C4-2B (cell line): ENCODE measurements around the gene OPRD1.
"Not testable (repeated sequence)": the region's sequence is repeated elsewhere in the genome, so short reads cannot be mapped to it uniquely, and the experiment has no call there.

Experiments
- H3K27ac ChIP-seq: fragments of 450-650 bp; 2 replicates; pipeline ENCODE4 v1.5.1; 2017
- ZFX ChIP-seq: fragments of 450-650 bp; IDR thresholded peaks from 2 replicates; pipeline ENCODE4 v1.6.1; 2017
- TF ChIP-seq, protein P1 (sequence below): fragments of 450-650 bp; conservative IDR thresholded peaks from 2 replicates; pipeline ENCODE4 v1.5.1; 2017; ENCODE audit warnings: mild to moderate bottlenecking

Gene OPRD1

DNA sequence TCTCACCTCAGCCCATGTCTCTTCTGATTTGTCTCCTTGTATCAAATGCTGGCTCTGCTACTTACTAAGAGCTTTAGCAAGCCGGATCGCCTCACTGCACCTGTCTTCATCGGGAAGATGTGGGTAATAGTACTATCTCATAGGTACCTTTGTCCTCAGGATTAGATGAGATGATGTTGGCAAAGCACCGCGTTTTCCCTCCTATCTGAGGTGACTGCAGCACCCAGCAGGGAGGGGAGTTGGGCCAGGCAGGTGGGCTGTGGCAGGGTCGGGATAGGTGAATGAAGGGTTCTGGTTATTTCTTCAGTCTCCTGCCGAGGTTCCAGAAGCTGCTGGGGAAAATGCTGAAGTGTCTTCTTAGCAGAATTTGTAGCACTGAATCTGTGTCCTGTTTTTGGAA lies 5.2 kb downstream of the OPRD1 start:
- no peak for TF ChIP-seq ZFX
- TF ChIP-seq, protein P1, sequence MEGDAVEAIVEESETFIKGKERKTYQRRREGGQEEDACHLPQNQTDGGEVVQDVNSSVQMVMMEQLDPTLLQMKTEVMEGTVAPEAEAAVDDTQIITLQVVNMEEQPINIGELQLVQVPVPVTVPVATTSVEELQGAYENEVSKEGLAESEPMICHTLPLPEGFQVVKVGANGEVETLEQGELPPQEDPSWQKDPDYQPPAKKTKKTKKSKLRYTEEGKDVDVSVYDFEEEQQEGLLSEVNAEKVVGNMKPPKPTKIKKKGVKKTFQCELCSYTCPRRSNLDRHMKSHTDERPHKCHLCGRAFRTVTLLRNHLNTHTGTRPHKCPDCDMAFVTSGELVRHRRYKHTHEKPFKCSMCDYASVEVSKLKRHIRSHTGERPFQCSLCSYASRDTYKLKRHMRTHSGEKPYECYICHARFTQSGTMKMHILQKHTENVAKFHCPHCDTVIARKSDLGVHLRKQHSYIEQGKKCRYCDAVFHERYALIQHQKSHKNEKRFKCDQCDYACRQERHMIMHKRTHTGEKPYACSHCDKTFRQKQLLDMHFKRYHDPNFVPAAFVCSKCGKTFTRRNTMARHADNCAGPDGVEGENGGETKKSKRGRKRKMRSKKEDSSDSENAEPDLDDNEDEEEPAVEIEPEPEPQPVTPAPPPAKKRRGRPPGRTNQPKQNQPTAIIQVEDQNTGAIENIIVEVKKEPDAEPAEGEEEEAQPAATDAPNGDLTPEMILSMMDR: no peak
- H3K27ac ChIP-seq: no peak overlapping the region

DNA sequence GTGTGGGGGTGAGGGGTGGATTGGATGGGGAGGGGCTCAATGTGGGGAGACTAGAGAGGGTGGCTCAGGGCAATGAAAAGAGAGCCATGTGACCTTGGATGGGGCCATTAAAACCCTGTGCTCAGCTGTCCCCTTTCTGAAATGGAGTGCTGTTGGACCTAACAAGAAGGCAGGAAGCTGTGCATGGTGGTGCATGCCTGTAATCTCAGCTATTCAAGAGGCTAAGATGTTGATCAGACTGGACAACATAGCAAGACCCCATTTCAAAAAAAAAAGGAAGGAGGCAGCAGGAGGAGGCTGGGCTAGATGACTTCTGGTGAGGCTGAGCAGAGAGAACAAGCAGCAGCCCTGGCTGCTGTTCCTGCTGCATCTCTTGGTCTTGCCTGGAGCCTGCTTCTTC lies 7.0 kb downstream of the OPRD1 start:
- TF ChIP-seq ZFX: no peak
- TF ChIP-seq, protein P1: no peak
- H3K27ac ChIP-seq: no peak overlapping the region

DNA sequence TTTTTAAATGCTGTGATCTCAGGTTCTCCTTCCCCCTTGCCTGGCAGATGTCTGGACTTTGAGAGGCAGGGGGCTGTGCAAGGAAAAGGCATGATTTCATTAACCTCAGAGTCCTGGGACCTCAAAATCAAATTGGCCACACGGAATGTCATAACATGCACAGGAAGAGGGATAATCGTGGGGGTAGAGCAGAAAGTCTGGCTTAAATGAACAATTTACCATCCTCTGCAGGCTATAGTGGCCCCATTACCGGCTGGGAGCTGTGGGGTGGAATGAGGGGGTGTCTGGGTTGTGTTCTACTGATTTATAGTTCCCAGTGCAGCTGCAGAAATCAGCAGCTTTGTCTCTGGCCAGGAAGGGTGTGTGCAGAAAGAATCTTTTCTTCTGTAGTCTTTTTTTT lies 10.8 kb downstream of the OPRD1 start:
- no peak overlapping the region for H3K27ac ChIP-seq

DNA sequence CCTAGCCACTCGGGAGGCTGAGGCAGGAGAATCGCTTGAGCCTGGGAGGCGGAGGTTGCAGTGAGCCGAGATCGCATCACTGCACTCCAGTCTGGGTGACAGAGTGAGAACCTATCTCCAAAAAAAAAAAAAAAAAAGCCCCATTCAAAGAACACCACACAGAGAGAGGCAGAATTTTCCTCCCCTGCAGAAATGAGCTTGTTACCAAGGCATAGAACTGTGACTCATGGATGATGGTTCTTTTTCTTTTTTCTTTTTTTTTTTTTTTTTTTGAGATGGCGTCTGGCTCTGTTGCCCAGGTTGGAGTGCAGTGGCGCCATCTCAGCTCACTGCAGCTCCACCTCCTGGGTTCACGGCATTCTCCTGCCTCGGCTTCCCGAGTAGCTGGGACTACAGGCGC lies 12.1 kb downstream of the OPRD1 start:
- not testable (repeated sequence) for H3K27ac ChIP-seq

More for the DNA sequence above, 10.8 kb downstream of the OPRD1 start:
- no peak for TF ChIP-seq ZFX
- TF ChIP-seq, protein P1: no peak

DNA sequence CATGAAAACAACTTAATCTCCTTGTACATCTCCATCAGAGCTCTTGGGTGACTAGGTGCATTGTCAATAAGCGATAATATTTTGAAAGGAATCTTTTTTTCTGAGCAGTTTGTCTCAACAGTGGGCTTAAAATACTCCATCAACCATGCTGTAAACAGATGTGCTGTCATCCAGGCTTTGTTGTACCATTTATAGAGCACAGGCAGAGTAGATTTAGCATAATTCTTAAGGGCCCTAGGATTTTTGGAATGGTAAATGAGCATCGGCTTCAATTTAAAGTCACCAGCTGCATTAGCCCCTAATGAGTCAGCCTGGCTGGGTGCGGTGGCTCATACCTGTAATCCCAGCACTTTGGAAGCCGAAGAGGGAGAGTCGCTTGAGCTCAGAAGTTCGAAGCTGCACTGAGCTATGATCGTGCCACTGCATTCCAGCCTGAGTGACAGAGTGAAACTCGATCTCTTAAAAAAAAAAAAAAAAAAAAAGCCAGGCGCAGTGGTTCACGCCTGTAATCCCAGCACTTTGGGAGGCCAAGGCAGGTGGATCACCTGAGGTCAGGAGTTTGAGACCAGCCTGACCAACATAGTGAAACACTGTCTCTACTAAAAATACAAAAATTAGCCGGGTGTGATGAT lies 16.4 kb downstream of the OPRD1 start:
- H3K27ac ChIP-seq: not testable (repeated sequence)

DNA sequence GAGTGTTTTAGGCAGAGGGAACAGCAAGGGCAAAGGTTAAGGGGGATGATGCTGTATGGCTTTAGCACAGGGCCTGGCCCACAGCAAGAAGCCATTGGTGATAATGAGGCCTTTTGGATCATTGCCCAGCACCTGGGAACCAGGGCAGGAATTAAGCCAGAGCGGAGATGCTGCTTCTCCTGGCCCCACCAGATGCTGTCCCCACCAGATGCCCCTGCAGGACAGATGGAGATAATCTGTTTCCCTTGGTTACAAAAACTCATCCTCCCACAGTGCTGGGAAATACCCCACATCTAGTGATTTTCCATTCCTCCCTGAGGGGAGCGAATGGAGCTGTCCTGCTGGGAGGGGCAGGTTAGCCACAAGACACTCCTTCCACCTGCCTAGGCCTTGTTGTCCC lies 18.8 kb downstream of the OPRD1 start:
- H3K27ac ChIP-seq: no peak overlapping the region
- TF ChIP-seq, protein P1: no peak
- TF ChIP-seq ZFX: no peak

DNA sequence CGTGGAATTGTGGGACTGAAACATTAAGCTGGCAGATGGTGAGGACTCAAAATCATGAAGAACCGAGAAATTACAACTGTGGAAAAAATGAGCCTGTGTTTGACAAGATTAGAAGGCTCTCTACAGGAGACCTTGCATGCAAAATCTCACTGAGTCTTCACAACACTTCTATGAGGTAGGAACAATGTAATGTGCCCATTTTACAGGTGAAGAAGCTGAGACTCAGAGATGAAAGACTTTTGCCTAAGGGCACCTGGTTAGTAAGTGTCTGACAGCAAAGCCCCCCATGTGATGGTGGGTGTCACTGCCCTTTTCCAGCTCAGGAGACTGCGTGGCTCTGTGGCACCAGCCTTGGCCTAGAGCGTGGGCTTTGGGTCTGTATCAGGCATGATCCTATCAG lies 21.0 kb downstream of the OPRD1 start:
- no peak overlapping the region for H3K27ac ChIP-seq
- TF ChIP-seq, protein P1: no peak
- TF ChIP-seq ZFX: no peak

DNA sequence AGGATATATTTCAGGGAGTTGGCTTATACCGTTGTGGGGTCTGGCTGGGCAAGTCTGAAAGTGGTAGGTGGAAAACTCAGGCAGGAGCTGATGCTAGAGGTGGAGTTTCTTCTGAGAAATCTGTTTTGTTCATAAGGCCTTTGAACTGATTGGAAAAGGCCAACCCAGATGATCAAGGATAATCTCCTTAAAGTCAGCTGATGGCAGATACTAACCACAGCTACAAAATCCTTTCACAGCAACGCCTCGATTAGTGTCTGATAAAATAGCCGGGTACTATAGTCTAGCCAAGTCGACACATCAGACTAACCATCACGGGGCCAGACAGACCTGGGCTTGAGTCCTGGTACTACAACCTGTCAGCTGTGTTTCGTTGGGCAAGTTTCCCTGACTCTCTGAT lies 21.4 kb downstream of the OPRD1 start:
- H3K27ac ChIP-seq: no peak overlapping the region
- TF ChIP-seq, protein P1: no peak
- no peak for TF ChIP-seq ZFX
